GM18498 (cell line): ENCODE data around the gene SRRM5.
"Not testable (repeated sequence)": the region's sequence is repeated elsewhere in the genome, so short reads cannot be mapped to it uniquely, and the experiment has no call there.

Experiments
- ATAC-seq: cut with Tn5 transposase; IDR thresholded peaks from one replicate; pipeline ENCODE4 v1.9.1; 2021; ENCODE audit warnings: mild to moderate bottlenecking, moderate library complexity; ENCODE audit not compliant: unreplicated experiment

SRRM5 gene

DNA sequence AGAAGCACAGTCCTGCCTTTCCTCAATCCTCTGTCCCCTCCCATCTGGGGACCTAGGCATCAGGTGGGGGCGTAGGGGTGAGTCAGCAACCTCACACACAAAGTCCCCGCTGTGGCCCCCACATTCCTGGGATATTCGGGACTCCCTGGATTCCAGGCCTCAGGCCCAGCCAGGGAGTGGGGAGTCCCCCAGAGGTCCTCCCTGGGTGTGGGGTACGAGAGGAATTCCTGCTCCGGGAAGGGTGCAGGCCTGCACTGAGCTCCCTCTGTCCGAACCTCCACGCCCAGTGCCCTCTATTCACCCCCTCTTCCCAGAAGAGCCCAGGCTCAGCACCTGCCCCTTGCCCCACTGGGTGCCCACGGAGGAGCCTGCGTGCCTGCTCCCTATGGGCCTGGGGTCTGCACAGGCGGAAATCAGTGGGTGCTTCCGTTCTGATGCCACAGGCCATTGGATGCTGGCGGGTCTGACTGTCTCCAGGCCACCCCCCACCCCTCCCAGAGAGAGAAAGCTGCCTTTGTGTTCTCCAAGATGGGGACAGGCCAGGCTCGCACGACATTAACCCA, 24.3 kb downstream of the SRRM5 start:
- ATAC-seq = no peak

DNA sequence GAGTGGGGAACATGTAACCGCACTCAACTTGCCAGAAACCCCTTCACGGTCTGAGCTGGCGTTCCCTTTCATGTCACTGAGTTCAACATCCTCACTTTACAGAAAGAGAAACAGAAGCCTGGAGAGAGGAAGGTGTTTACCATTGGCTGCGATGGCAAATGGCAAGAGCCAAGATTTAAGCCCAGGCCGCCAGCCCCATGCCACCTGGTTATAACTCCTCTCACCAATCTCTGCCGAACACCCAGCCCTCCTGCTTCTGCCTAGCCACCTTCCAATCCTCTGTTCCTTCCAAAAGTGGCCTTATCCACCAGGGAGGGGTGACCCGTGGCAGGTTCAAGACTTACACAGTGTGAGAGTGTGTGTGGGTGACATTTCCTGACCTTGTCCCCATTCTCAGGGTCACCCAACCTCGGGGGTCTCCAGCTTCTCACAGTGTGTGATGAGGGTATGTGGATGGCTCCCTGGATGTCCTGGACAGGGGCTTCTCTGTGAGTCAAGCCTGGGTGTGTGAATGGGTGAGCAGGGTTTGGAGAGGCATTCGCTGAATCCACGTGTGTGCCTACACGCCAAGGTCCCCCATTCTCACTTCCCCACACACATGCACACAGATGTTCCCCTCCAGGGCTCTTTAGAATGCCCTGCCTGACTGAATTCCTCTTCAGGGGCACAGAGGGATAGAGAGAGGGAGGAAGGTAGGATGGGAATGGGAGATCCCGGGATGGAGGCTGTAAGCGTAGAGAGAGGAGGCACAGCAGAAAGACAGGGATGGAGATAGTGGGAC, 26.5 kb downstream of the SRRM5 start:
- no peak for ATAC-seq

DNA sequence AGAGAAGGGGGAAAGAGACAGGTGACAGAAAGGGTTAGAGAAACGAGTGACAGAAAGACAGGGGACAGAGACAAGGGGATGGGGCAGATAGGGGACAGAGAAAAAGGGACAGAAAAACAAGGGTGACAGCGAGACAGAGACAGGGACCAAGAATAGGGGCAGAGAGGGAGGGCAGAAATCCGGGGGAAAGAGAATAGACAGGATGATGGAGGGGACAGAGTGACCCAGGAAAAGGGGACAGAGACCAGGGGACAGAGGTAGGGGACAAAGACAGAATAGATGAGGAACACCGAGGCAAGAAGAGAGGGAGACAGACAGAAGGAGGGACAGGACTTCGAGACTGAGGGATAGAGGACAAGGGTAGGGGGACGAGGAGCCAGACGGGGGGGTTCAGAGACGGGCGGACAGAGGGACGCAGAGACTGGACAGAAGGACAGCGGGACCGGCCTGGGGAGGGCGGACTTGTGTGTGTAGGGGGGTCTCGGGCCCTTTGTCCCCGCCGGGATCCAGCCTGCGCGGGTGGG, 27.2 kb downstream of the SRRM5 start:
- no peak for ATAC-seq

DNA sequence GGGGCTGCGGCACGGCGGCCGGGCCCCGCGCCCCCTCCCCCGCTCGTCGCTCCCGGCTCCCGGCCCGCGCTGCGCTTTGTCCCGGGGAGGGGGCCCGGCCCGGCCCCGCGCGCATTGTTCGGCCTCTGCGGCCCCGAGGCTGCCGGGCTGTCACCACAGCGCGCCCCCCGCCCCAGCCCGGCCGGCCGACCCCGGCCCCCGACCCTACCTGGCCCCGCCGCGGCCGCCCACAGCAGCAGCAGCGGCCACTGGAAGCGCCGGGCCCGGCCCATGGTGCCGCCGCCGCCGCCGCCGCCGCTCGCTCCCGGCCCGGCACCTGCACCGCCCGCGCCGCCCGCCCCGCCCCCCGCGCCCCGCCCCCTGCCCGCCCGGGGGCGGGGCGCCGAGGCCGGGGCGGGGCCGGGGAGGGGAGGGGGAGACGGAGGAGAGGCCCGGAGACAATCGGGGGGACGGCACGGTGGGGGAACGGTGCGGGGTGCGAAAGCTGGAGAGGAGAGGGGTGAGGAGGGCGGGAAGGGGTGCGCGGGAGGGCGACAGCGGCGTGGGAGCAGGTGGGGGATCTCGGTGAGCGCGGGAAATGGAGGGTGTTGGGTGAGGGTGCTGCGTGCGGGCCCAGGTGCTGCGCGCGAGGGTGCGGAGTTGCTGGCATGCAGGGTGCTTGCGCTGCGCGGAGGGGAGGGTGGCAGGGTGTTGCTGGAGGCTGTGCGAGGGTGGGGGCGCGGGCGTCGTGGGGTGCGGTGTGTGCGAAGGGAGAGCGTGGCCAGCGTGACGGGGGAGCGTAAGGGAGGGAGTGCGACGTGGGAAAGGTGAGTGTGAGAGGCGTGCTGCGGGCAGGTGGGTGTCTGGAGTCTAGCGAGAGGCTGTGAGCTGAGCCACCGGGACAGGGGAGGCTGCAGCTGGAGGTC, 27.9 kb downstream of the SRRM5 start, which contains the start of gene CADM4:
TSS of gene CADM4 (minus strand) at position 332 of the 905 bp plus-strand sequence. CDS start at position 272, 60 bp downstream.
- ATAC-seq = no peak

DNA sequence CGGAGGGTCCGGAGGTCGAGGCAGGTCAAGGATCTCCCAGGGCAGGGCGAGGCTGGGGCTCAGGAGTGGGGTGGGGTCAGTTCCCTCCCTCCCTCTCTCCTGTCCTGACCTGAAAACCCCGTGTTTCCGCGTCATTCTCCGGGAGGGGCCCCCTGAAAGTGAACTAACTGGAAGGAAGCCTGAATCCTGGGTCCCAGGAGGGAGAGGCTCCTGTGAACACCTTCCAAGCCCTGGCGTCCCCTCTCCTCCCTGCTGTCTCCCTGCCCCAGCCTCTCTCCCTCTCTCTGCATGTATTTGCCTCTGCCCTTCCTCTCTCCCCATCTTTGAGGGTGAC, 28.5 kb downstream of the SRRM5 start:
- no peak for ATAC-seq

DNA sequence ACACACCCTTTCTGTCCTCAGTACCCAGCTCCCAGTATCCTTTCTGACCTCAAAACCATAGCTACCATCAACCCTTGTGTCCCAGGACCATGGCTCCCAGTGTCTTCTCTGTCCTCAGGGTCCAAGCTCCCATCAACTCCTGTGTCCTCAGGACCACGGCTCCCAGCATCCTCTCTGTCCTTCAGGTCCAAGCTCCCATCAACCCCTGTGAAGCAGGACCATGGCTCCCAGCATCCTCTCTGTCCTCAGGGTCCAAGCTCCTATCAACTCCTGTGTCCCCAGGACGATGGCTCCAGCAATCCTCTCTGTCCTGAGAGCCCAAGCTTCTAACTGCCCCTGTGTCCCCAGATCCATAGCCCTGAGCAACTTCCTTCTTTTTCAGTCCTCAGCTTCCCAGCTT, 29.4 kb downstream of the SRRM5 start:
- ATAC-seq = no peak

DNA sequence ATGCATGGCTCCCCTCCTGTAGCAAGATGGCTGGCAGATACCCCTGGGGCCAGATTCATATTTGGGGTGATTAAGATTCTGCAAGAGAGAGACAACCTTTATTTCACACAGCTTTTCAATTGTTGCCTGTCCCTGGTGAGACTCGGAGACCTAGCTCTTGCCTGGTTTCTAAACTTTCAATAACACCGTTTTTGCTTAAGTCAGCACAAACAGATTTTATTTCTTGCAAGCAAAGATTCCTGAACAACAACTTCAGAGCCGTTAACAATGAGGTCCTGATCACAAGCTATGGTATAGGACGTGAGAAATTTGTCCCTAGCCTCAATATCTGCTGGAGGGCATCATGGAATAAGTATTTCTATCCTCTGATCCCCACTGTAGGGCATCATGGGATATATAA, 30.6 kb downstream of the SRRM5 start:
- no peak for ATAC-seq

DNA sequence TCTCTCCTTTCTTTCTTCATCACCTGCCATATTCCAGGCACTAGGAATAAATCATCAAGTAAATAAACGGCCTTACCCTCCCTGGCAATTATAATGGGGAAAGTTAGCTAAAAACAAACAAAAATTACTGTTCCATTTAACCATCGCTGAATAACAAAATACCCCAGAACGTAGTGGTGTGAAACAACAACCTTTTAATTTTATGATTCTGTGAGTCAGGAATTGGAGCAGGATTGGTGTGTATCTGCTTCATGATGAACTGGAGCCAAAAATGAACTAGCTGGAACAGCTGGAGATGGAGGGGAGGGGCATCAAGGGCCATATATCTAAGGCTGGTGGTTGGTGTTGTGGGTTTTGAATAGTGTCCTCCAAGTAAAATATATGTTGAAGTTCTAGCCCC, 31.4 kb downstream of the SRRM5 start:
- no peak for ATAC-seq

DNA sequence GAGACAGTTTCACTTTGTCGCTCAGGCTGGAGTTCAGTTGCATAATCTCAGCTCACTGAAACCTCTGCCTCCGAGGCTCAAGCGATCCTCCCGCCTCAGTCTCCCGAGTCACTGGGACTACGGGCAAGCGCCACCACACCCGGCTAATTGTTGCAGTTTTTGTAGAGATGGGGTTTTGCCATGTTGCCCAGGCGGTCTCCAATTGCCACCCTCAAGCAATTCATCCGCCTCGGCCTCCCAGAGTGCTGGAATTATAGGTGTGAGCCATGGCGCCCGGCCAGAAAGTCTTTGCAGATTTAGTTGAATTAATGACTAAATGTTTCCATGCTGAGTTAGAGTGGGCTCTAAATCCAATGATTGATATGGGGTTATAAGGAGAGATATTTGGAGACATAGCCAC, 32.3 kb downstream of the SRRM5 start:
- ATAC-seq = no peak

DNA sequence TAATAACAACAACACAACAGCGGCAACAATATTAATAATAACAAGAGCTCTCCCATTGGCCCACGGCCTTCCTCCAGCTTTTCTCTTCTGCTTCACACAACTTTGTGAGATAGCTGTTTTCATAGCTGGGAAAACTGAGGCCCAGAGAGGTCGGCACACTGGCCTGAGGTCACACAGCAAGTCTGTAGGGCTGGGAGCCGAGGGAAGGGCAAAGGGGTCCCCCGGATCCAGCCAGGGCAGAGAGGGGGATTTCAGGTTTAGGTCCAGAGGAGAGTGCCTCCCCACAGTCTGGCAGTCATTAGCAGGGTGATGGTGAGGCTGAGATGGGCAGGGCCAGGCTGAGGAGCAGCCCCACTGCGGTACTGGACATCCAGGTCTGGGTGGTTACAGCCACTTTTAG, 36.7 kb downstream of the SRRM5 start:
- ATAC-seq = no peak

DNA sequence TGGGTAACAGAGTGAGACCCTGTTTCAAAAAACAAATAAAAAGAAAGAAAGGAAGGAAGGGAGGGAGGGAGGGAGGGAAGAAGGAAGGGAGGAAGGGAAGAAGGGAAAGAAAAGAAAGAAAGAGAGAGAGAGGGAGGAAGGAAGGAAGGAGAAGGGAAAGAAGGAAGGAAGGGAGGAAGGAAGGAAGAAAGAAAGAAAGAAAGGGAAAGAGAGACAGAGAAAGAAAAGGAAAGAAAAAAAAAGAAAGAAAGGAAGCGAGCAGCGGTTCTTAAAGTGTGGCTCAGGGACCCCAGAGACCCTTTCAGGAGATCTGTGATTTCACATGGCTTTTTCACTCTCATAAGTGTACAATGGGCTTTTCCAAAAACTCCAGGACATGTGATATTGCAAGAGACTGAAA, 37.6 kb downstream of the SRRM5 start:
- ATAC-seq = no peak

DNA sequence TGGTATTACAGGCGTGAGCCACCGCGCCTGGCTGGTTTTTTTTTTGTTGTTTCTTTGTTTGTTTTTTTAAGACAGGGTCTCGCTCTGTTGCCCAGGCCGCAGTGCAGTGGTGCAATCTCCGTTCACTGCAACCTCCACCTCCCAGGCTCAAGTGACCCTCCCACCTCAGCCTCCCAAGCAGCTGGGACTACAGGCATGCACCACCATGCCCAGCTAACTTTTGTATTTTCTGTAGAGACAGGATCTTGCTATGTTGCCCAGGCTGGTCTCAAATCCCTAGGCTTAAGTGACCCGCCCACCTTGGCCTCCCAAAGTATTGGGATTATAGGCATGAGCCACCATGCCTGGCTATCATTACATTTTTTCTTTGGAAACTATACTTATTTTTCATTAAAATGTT, 38.4 kb downstream of the SRRM5 start:
- ATAC-seq = not testable (repeated sequence)

DNA sequence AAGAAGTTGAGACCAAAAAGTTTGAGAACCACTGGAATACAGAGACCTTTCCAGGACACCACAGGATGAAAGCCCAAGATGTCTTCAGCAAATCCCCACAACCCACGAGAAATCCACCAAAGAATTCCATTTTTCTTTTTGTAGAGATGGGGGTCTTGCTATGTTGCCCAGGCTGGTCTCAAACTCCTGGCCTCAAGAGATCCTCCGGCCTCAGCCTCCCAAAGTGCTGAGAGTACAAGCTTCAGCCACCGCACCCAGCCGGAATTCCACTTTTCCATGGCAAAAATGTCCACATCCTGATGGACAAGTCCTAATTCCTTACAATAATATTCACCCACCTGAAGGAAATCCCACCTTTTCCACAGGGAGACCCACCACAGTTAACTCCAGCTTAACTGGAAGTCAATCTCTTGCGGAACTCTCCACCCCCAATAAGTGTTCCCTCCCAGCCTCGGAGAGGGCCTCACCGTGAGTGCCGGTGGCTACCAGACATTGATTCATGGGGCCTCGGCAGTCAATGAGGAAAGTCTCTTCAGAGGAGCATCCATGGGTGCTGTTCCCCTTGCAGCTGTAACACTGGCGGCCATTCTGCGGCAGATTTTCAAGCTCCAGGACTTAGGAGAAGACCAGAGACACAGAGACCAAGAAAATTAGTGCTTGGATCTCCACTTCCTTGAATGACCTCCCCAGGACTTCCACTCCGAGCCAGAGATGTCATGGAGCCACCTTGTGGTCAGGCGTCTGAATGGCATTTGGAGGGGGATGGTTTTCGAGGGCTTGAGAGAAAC, 40.1 kb downstream of the SRRM5 start:
- ATAC-seq = no peak

DNA sequence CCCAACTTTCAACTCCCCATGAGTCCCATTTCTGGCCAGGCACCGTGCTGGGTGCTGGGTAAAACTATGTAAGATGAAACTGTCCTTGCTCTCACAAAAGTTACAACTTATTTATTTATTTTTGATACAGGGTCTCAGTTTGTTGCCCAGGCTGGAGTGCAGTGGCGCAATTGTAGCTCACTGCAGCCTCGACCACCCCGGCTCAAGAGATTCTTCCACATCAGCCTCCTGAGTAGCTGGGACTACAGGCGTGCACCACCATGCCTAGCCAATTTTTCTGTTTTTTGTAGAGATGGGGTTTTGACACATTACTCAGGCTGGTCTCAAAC, 40.6 kb downstream of the SRRM5 start:
- no peak for ATAC-seq

DNA sequence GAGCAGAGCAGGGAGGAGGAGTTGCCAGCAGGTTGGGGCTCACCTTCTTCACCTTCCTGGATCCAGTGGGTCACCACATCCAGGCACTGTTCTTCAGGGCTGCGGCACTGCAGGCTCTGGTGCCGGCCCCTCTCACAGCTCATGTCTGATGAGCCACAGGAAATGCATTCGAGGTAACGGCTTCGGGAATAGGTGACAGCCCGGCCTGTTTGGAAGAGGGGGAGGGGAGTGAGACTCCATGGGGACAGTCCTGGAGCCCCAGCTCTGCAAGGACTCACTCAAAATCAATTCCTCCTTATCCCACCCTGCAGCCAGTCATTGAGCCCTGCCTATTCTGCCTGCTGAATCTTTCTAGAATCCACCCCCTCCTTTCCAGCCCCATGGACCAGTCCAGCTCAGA, 44.5 kb downstream of the SRRM5 start:
- ATAC-seq = no peak

DNA sequence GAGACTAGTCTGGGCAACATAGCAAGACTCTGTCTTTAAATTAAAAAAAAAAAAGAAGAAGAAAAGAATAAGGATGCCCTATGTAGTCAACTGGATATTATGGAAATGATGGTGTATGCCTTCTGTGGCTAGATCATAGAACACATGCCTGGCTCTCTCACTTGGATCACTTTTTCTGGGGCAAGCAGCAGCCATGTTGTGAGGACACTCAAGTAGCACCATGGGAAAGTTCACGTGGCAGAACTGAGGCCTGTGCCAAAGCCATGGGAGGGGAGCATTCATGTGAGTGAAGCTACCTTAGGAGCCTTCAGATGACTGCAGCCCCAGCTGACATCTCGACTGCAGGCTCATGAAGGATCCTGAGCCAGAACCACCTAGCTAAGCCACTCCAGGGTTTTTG, 46.1 kb downstream of the SRRM5 start:
- ATAC-seq = no peak

DNA sequence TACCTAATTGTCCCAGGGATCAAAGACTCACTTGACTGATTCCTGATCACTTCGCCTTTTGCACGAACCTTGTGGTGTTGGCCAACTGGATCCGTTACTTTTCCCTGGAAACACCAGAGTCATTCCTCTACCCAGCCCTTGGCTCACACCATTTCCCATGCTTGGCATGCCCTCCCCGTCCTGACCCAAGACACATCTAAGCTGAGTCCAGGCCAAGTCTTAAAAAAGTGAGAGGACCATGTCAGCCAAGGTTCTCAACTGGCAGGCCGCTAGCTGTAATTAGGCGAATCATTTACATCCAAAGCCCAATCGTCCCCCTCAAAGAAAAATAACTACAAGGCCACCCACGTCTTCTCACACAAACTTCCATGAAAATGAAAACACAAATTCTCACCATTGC, 46.6 kb downstream of the SRRM5 start:
- ATAC-seq = no peak

DNA sequence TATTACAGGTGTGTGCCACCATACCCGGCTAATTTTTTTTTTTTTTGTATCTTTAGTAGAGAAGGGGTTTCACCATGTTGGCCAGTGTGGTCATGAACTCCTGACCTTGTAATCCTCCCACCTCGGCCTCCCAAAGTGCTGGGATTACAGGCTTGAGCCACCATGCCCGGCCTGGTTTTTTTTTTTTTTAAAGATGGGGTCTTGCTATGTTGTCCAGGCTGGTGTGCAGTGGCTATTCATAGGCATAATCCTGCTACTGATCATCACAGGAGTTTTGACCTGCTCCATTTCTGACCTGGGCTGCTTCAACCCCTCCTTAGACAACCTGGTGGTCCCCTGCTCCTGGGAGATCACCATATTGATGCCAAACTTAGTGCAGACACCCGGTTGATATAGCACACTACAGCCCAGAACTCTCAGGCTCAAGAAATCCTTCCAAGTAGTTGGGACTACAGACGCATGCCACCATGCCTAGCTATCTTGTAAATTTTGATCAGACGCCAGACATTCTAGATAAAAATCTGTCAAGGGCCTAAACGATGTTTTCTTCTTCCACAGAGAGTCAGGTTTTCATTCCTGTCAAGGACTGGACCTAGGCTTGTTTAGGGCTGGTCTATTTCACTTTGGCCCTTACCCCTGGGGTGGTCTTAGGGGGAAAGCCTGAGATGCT, 48.5 kb downstream of the SRRM5 start:
- ATAC-seq = no peak

DNA sequence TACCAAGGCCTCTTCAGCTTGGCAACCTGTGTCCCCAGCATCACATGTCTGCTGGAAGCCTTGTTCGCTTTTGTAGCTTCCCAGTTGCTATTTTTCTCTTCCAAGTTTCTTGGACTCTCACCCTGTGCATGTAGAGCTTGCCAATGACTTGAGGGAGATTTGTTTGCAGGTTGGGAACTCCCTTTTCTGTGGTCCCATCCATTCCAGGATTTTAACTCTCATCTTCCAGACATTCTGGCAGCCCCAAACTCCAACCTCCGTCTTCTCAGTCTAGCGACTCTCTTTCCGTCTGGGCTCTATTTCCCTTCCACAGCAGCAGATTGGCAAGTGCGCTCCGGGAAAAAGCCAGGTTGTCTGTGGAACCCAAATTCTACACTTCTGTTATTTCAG, 49.1 kb downstream of the SRRM5 start:
- ATAC-seq = no peak

DNA sequence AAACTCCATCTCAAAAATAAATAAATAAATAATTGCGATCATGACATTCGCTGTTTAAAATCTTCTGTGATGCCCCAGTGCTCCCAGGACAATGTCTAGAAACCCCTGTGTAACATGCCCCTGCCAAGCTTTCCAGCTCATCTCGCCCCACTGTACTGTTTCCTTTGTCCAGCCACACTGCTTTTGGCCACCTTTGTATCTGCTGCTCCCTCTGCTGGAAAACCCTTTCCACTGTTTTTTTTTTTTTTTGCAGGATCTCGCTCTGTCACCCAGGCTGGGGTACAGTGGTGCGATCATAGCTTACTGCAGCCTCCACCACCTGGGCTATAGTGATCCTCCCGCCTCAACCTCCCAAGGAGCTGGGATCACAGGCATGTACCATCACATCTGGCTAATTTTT, 50.6 kb downstream of the SRRM5 start:
- ATAC-seq = no peak

DNA sequence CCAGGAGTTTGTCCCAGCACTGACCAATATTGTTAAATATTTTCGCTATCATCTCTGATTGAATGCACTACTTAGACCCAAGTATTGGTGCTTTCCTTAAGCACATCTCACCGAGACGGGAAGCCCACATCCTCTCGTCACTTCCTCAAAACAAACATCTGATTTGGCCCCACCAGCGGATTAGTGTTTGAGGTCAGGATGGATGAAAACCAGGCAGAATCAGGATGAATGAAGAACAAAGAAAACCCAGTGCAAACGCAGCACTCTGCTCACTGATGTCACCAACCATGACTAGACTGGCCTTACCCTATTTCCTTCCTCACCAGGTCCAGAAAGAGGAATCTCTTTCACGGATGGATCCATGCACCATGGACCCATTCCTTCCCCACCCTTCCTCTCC, 52.1 kb downstream of the SRRM5 start:
- no peak for ATAC-seq
